HEK293 (cell line): ENCODE results near the gene PMVK.

Experiments
- CTCF ChIA-PET: fragments of 350-600 bp; formaldehyde crosslinking; extraction: SDS; loops from one replicate; lab custom pipeline; 2021; ENCODE audit warnings: antibody characterized with exemption; lab: Yijun Ruan, JAX
- POLR2A ChIA-PET: fragments of 300-600 bp; formaldehyde crosslinking; extraction: SDS; loops from one replicate; lab custom pipeline; 2020; ENCODE audit warnings: antibody characterized with exemption, inconsistent platforms; lab: Yijun Ruan, JAX
- H3K27ac ChIP-seq: fragments of 200-500 bp; sonication (Bioruptor generic); 2 replicates; pipeline ENCODE4 v1.5.1; 2014; ENCODE audit warnings: low read depth, low read length, control low read depth, inconsistent platforms; ENCODE audit errors: extremely low read depth
- H3K36me3 ChIP-seq, 2 experiments: fragments of 200-500 bp in 1 of 2; sonication (Bioruptor generic) in 1 of 2; 1 replicate in 1 of 2; 2 replicates in 1 of 2; pipeline ENCODE4 v1.5.1; 2014 to 2017; ENCODE audit warnings: inconsistent platforms in 2 of 2, low read length in 2 of 2; ENCODE audit not compliant: control insufficient read depth in 2 of 2, insufficient read depth in 1 of 2
- H3K4me1 ChIP-seq: fragments of 200-500 bp; sonication (Bioruptor generic); 2 replicates; pipeline ENCODE4 v1.5.1; 2014; ENCODE audit warnings: mild to moderate bottlenecking, low read length, inconsistent platforms; ENCODE audit not compliant: control insufficient read depth, insufficient read depth
- H3K4me3 ChIP-seq: 2 replicates; pipeline ENCODE4 v1.5.1; 2011; ENCODE audit warnings: low read depth, mild to moderate bottlenecking, control low read depth, low read length, moderate library complexity
- H3K9me3 ChIP-seq: fragments of 200-500 bp; sonication (Bioruptor generic); 2 replicates; pipeline ENCODE4 v1.5.1; 2014; ENCODE audit warnings: low read depth, low read length, inconsistent platforms; ENCODE audit not compliant: control insufficient read depth, insufficient read depth
- GLI2 ChIP-seq: fragments of 450-650 bp; formaldehyde crosslinking; IDR thresholded peaks from 2 replicates; pipeline ENCODE4; 2017; ENCODE audit warnings: missing biosample characterization, missing genetic modification characterization, low read depth, borderline replicate concordance
- KLF17 ChIP-seq: fragments of 450-650 bp; formaldehyde crosslinking; IDR thresholded peaks from 2 replicates; pipeline ENCODE4 v1.5.1; 2016; ENCODE audit warnings: missing biosample characterization, missing genetic modification characterization
- KLF8 ChIP-seq: fragments of 450-650 bp; formaldehyde crosslinking; IDR thresholded peaks from 2 replicates; pipeline ENCODE4 v1.5.1; 2016; ENCODE audit warnings: missing biosample characterization, missing genetic modification characterization
- OVOL3 ChIP-seq: fragments of 450-650 bp; formaldehyde crosslinking; IDR thresholded peaks from 2 replicates; pipeline ENCODE4 v1.5.1; 2016; ENCODE audit warnings: missing biosample characterization, missing genetic modification characterization
- RBAK ChIP-seq: fragments of 450-650 bp; formaldehyde crosslinking; IDR thresholded peaks from 2 replicates; pipeline ENCODE4 v1.5.1; 2016; ENCODE audit warnings: missing biosample characterization, missing genetic modification characterization
- TCF7L2 ChIP-seq: IDR thresholded peaks from 2 replicates; pipeline ENCODE4 v1.6.1; 2011; ENCODE audit warnings: low read depth, mild to moderate bottlenecking, inconsistent platforms, low read length, moderate library complexity, borderline replicate concordance
- ZFP69B ChIP-seq: fragments of 450-650 bp; formaldehyde crosslinking; IDR thresholded peaks from 2 replicates; pipeline ENCODE4 v1.5.1; 2016; ENCODE audit warnings: missing biosample characterization, missing genetic modification characterization
- ZNF10 ChIP-seq: fragments of 450-650 bp; formaldehyde crosslinking; IDR thresholded peaks from 2 replicates; pipeline ENCODE4 v1.5.1; 2017; ENCODE audit warnings: missing biosample characterization, missing genetic modification characterization
- ZNF155 ChIP-seq: fragments of 450-650 bp; formaldehyde crosslinking; IDR thresholded peaks from 2 replicates; pipeline ENCODE4 v1.5.1; 2016; ENCODE audit warnings: missing biosample characterization, missing genetic modification characterization
- ZNF341 ChIP-seq: fragments of 450-650 bp; formaldehyde crosslinking; IDR thresholded peaks from 2 replicates; pipeline ENCODE4; 2016; ENCODE audit warnings: low read depth, missing biosample characterization, missing genetic modification characterization
- ZNF518A ChIP-seq: fragments of 450-650 bp; formaldehyde crosslinking; conservative IDR thresholded peaks from 2 replicates; pipeline ENCODE4 v1.5.1; 2016; ENCODE audit warnings: low read depth, missing biosample characterization, missing genetic modification characterization
- ZNF610 ChIP-seq: fragments of 450-650 bp; formaldehyde crosslinking; IDR thresholded peaks from 2 replicates; pipeline ENCODE4 v1.5.1; 2016; ENCODE audit warnings: missing biosample characterization, missing genetic modification characterization, borderline replicate concordance
- ZNF639 ChIP-seq: fragments of 450-650 bp; formaldehyde crosslinking; IDR thresholded peaks from 2 replicates; pipeline ENCODE4 v1.5.1; 2016; ENCODE audit warnings: missing biosample characterization, missing genetic modification characterization
- ZNF658 ChIP-seq: fragments of 450-650 bp; formaldehyde crosslinking; IDR thresholded peaks from 2 replicates; pipeline ENCODE4; 2016; ENCODE audit warnings: missing biosample characterization, missing genetic modification characterization
- ZNF677 ChIP-seq: fragments of 450-650 bp; IDR thresholded peaks from 2 replicates; pipeline ENCODE4 v1.5.0; 2018; ENCODE audit warnings: missing biosample characterization, mild to moderate bottlenecking, missing genetic modification characterization, moderate library complexity
- ZNF701 ChIP-seq: fragments of 450-650 bp; formaldehyde crosslinking; IDR thresholded peaks from 2 replicates; pipeline ENCODE4 v1.5.1; 2016; ENCODE audit warnings: missing biosample characterization, missing genetic modification characterization
- ZNF704 ChIP-seq: fragments of 450-650 bp; formaldehyde crosslinking; IDR thresholded peaks from 2 replicates; pipeline ENCODE4 v1.5.1; 2016; ENCODE audit warnings: missing biosample characterization, missing genetic modification characterization
- ZNF768 ChIP-seq: fragments of 450-650 bp; formaldehyde crosslinking; IDR thresholded peaks from 2 replicates; pipeline ENCODE4 v1.5.1; 2018; ENCODE audit warnings: missing biosample characterization, mild to moderate bottlenecking, missing genetic modification characterization
- ZSCAN4 ChIP-seq: fragments of 450-650 bp; formaldehyde crosslinking; IDR thresholded peaks from 2 replicates; pipeline ENCODE4 v1.5.1; 2017; ENCODE audit warnings: missing biosample characterization, missing genetic modification characterization
- ZXDB ChIP-seq: fragments of 450-650 bp; formaldehyde crosslinking; IDR thresholded peaks from 2 replicates; pipeline ENCODE4 v1.5.1; 2016; ENCODE audit warnings: missing biosample characterization, missing genetic modification characterization

The PMVK gene

GRCh38 chr1:154945160-154945961 lies 8.8 kb upstream of the PMVK start:
- ChIA-PET POLR2A (interaction anchor here (1.3 kb wide), 1 partner anchor 9 kb away, joined by 3 read pairs; the partner anchor contains the start of gene PMVK), CTCF (interaction anchor here (0.6 to 1.6 kb wide), 7 partner anchors 21 to 120 kb away, joined by 3 to 7 read pairs (median 4); partner anchors contain the start of gene ADAM15)
- Histone ChIP-seq H3K9me3 (no peaks in the 10 kb centered on the region), H3K4me3 (no peak overlapping the region), H3K27ac (no peak overlapping the region), H3K4me1 (no peaks in the 10 kb centered on the region), H3K36me3 (peaks cover 0 to 20% of the 10 kb centered on the region in 2 experiments; a peak in 1 of 3 replicates)
- no peak for TF ChIP-seq TCF7L2
- TF ChIP-seq ZNF518A: no peak
- no peak for TF ChIP-seq OVOL3 (tag by site-specific recombination)
- no peak for TF ChIP-seq ZNF10 (tag by site-specific recombination)
- TF ChIP-seq ZXDB (tag by site-specific recombination): no peak
- TF ChIP-seq ZNF677 (tag by site-specific recombination): no peak
- TF ChIP-seq ZNF155 (tag by site-specific recombination): no peak
- no peak for TF ChIP-seq ZNF639 (tag by site-specific recombination)
- TF ChIP-seq ZNF658 (tag by site-specific recombination): no peak
- no peak for TF ChIP-seq ZSCAN4 (tag by site-specific recombination)
- TF ChIP-seq ZNF704 (tag by site-specific recombination): no peak
- no peak for TF ChIP-seq ZNF610 (tag by site-specific recombination)
- TF ChIP-seq KLF8 (tag by site-specific recombination): no peak
- no peak for TF ChIP-seq KLF17
- TF ChIP-seq GLI2 (tag by site-specific recombination): no peak
- TF ChIP-seq ZNF341 (tag by site-specific recombination): no peak
- TF ChIP-seq ZFP69B (tag by site-specific recombination): no peak
- no peak for TF ChIP-seq RBAK (tag by site-specific recombination)
- no peak for TF ChIP-seq ZNF701 (tag by site-specific recombination)
- TF ChIP-seq ZNF768 (tag by site-specific recombination): no peak
